PC-9 (cell line): Measurements from ENCODE around the gene PARP9. TPM values are rescaled to one million over a fixed set of nuclear protein-coding genes. Genes with fewer than 3 reads are reported as not detected.

Source experiments
- BruUV-seq: library from RNA; stranded (reverse); fragments of 400-500 nt; replicated peaks from 2 replicates; lab custom pipeline; 2021; lab: Mats Ljungman, UMichigan
- CTCF ChIA-PET: fragments of 300-600 bp; sonication (Branson Sonifier 250); formaldehyde crosslinking; loops from one replicate; lab custom pipeline; 2022; ENCODE audit warnings: antibody characterized with exemption; lab: Charles Lee
- POLR2A ChIA-PET: fragments of 300-600 bp; sonication (Branson Sonifier 250); formaldehyde crosslinking; loops from one replicate; lab custom pipeline; 2022; ENCODE audit warnings: antibody characterized with exemption; ENCODE audit not compliant: unreplicated experiment; lab: Charles Lee
- DNase-seq, 2 experiments: peaks; one replicate each; pipeline versions ENCODE4 v3.0.0 to v3.0.0-alpha.2; 2015 to 2022; ENCODE audit warnings: mixed read lengths in 1 of 2
- H2AFZ ChIP-seq: fragments of 200-600 bp; sonication (generic); 2 replicates; pipeline ENCODE4 v1.8.1; 2017; ENCODE audit warnings: antibody characterized with exemption
- H3F3A ChIP-seq: fragments of 200-600 bp; sonication (generic); 2 replicates; pipeline ENCODE4 v1.8.1; 2017; ENCODE audit warnings: antibody characterized with exemption, mild to moderate bottlenecking, low read depth; ENCODE audit not compliant: insufficient read depth
- H3K27ac ChIP-seq: fragments of 200-600 bp; sonication (generic); 2 replicates; pipeline ENCODE4 v1.6.1; 2016; ENCODE audit warnings: mixed run types
- H3K27me3 ChIP-seq: fragments of 200-600 bp; sonication (generic); 2 replicates; pipeline ENCODE4 v1.6.1; 2016; ENCODE audit warnings: low read depth, mixed run types; ENCODE audit not compliant: insufficient read depth
- H3K36me3 ChIP-seq: fragments of 200-600 bp; sonication (generic); 2 replicates; pipeline ENCODE4 v1.6.1; 2016; ENCODE audit warnings: low read depth, mixed run types
- H3K4me1 ChIP-seq: fragments of 200-600 bp; sonication (generic); replicated peaks from 2 replicates; pipeline ENCODE4 v1.6.1; 2016; ENCODE audit warnings: mixed run types; ENCODE audit not compliant: insufficient read depth
- H3K4me2 ChIP-seq: fragments of 200-600 bp; sonication (generic); 2 replicates; pipeline ENCODE4 v1.6.1; 2017; ENCODE audit warnings: mixed run types
- H3K4me3 ChIP-seq: fragments of 200-600 bp; sonication (generic); 2 replicates; pipeline ENCODE4 v1.6.1; 2016; ENCODE audit warnings: mixed run types
- H3K79me2 ChIP-seq: fragments of 200-600 bp; sonication (generic); 2 replicates; pipeline ENCODE4 v1.6.1; 2017; ENCODE audit warnings: low read depth, mixed run types
- H3K9me2 ChIP-seq: fragments of 200-600 bp; sonication (generic); 2 replicates; pipeline ENCODE4 v1.8.1; 2017; ENCODE audit warnings: mild to moderate bottlenecking; ENCODE audit not compliant: insufficient read depth
- H3K9me3 ChIP-seq: fragments of 200-600 bp; sonication (generic); 2 replicates; pipeline ENCODE4 v1.8.1; 2016; ENCODE audit warnings: low read depth; ENCODE audit not compliant: insufficient read depth
- H4K20me1 ChIP-seq: fragments of 200-600 bp; sonication (generic); 2 replicates; pipeline ENCODE4 v1.8.1; 2017; ENCODE audit not compliant: insufficient read depth
- EZH2 ChIP-seq: fragments of 200-600 bp; sonication (generic); IDR thresholded peaks from 2 replicates; pipeline ENCODE4 v1.8.0; 2017; ENCODE audit warnings: antibody characterized with exemption, low read depth
- intact Hi-C: fragments of 100-400 bp; cut with micrococcal nuclease; formaldehyde crosslinking; loops from one replicate; pipeline ENCODE4 v1.10.0; 2022; ENCODE audit not compliant: unreplicated experiment
- total RNA-seq: library from RNA; stranded (reverse); gene quantifications from 2 replicates; pipeline ENCODE4 v1.2.3, GENCODE V29; 2021
- TF ChIP-seq, protein P1 (sequence below): fragments of 200-600 bp; sonication (generic); conservative IDR thresholded peaks from 2 replicates; pipeline ENCODE4 v1.6.1; 2017; ENCODE audit warnings: mixed run types, antibody characterized with exemption, mild to moderate bottlenecking, moderate library complexity

Gene PARP9
- total RNA-seq, 1 experiment from 2014 or later = 21.1 TPM

DNA sequence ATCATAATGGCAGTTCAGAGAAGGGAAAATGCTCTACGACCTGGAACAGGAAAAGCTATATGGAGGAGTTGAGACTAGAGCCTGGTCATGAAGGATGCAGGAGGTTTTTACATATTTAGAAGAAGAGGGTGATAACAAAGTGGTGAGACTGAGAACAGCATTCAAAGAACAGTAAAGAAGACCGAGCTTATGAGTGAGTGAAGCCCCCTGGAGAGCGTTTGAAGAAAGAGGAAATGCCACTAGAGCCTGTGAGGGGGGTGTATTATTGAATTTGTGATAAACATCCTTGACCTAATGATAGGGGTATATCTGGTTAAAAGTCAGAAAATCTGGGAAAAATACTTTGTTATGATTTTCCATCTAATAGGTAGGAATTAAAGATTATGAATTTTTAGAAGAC lies 4.2 kb downstream of the PARP9 start:
- H2AFZ ChIP-seq = no peak overlapping the region
- H3K27me3 ChIP-seq = no peaks in the 10 kb centered on the region
- peaks cover 11% of the 10 kb centered on the region; the same call in 1 of the 2 replicates for H3K4me1 ChIP-seq
- H3K9me3 ChIP-seq = no peaks in the 10 kb centered on the region
- H3K79me2 ChIP-seq = peaks cover 3% of the 10 kb centered on the region; the same call in 1 of the 2 replicates
- no peaks in the 10 kb centered on the region for H3F3A ChIP-seq
- BruUV-seq = no TSS peak
- no peaks in the 10 kb centered on the region for H3K36me3 ChIP-seq
- POLR2A ChIA-PET = no interaction called here
- DNase-seq = no peak
- H3K9me2 ChIP-seq = no peaks in the 10 kb centered on the region
- H3K4me2 ChIP-seq = no peak overlapping the region
- TF ChIP-seq EZH2 = no peak
- TF ChIP-seq, protein P1, sequence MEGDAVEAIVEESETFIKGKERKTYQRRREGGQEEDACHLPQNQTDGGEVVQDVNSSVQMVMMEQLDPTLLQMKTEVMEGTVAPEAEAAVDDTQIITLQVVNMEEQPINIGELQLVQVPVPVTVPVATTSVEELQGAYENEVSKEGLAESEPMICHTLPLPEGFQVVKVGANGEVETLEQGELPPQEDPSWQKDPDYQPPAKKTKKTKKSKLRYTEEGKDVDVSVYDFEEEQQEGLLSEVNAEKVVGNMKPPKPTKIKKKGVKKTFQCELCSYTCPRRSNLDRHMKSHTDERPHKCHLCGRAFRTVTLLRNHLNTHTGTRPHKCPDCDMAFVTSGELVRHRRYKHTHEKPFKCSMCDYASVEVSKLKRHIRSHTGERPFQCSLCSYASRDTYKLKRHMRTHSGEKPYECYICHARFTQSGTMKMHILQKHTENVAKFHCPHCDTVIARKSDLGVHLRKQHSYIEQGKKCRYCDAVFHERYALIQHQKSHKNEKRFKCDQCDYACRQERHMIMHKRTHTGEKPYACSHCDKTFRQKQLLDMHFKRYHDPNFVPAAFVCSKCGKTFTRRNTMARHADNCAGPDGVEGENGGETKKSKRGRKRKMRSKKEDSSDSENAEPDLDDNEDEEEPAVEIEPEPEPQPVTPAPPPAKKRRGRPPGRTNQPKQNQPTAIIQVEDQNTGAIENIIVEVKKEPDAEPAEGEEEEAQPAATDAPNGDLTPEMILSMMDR = no peak
- H3K4me3 ChIP-seq = no peak overlapping the region
- no peaks in the 10 kb centered on the region for H4K20me1 ChIP-seq
- CTCF ChIA-PET = interaction anchor here (1.6 kb wide), 1 partner anchor 119 kb away, joined by 5 read pairs; no protein-coding TSS in a partner anchor
- intact Hi-C loops = loop anchor here (1.0 to 5.0 kb wide), 4 partner anchors 103 to 237 kb away; partner anchors contain the start of gene SLC49A4
- H3K27ac ChIP-seq = no peak overlapping the region

DNA sequence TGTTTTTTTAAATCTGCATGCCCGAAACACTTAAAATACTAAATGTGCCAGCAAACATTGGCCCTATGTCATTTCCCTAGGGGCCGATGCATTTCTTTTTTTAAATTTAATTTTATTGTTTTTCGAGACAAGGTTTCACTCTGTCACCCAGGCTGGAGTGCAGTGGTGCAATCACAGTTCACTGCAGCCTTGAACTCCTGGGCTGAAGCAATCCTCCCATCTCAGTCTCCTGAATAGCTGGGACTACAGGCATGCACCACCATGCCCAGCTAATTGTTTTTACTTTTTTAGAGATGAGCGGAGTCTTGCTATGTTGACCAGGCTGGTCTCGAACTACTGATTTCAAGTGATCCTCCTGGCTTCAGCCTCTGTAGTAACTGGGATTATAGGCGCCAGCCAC lies 5.5 kb downstream of the PARP9 start:
- no peaks in the 10 kb centered on the region for H4K20me1 ChIP-seq
- no peak overlapping the region for H3K4me2 ChIP-seq
- no peak for DNase-seq
- H3K36me3 ChIP-seq = no peaks in the 10 kb centered on the region
- intact Hi-C loops = no loop called here
- 0 out of 2 replicates have a peak, but pooled peaks cover 6% of the 10 kb centered on the region for H3K4me1 ChIP-seq
- H3K9me2 ChIP-seq = no peaks in the 10 kb centered on the region
- BruUV-seq = no TSS peak
- H3F3A ChIP-seq = no peaks in the 10 kb centered on the region
- CTCF ChIA-PET = interaction anchor here (1.6 kb wide), 1 partner anchor 121 kb away, joined by 5 read pairs; no protein-coding TSS in a partner anchor
- POLR2A ChIA-PET = no interaction called here
- no peaks in the 10 kb centered on the region for H3K9me3 ChIP-seq
- TF ChIP-seq, protein P1 = no peak
- no peak for TF ChIP-seq EZH2
- no peak overlapping the region for H3K4me3 ChIP-seq
- H3K27me3 ChIP-seq = no peaks in the 10 kb centered on the region
- no peak overlapping the region for H2AFZ ChIP-seq
- no peak overlapping the region for H3K27ac ChIP-seq
- no peaks in the 10 kb centered on the region for H3K79me2 ChIP-seq

DNA sequence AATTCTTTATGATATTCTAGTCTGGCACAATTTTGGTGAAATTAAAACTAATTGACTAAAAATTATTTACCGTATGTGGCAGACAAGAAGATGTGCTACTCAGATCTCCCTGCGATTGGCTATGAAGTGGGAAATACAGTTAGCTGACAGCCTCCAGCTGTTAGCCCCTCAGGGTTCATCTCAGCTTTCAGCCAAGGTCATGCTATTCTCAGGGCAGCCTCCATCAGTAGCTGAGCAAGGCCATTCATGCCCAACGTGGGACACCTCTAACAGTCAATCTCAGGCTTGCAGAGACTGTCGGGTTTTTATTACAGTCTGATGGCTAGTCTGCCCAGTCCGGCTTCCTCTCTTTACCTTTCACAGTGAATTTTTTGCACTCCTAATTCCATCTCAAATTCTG lies 6.7 kb downstream of the PARP9 start:
- intact Hi-C loops = no loop called here
- H3K27me3 ChIP-seq = no peaks in the 10 kb centered on the region
- no peak overlapping the region for H3K4me2 ChIP-seq
- H3K9me2 ChIP-seq = no peaks in the 10 kb centered on the region
- H3F3A ChIP-seq = no peaks in the 10 kb centered on the region
- H2AFZ ChIP-seq = no peak overlapping the region
- ChIA-PET CTCF (interaction anchor here (0.5 kb wide), 1 partner anchor 167 kb away, joined by 6 read pairs; no protein-coding TSS in a partner anchor), POLR2A (no interaction called here)
- no peaks in the 10 kb centered on the region for H4K20me1 ChIP-seq
- H3K27ac ChIP-seq = no peak overlapping the region
- no TSS peak for BruUV-seq
- no peak for DNase-seq
- TF ChIP-seq, protein P1 = no peak
- no peak for TF ChIP-seq EZH2
- H3K79me2 ChIP-seq = no peaks in the 10 kb centered on the region
- no peaks in the 10 kb centered on the region for H3K36me3 ChIP-seq
- H3K9me3 ChIP-seq = no peaks in the 10 kb centered on the region
- H3K4me1 ChIP-seq = no peaks in the 10 kb centered on the region
- H3K4me3 ChIP-seq = no peak overlapping the region
